Colonic mucosa (tissue), 4 donors: Measurements from ENCODE around the gene MYNN. TPM values are rescaled to one million over a fixed set of nuclear protein-coding genes. Genes with fewer than 3 reads are reported as not detected.

Experiments used
- DNase-seq: peaks from one replicate; pipeline ENCODE4 v3.0.0-alpha.2; 2020
- H3K27ac ChIP-seq: fragments of 200-600 bp; one replicate; pipeline ENCODE4 v1.8.0; 2021
- H3K27me3 ChIP-seq: fragments of 200-600 bp; one replicate; pipeline ENCODE4 v1.8.0; 2021
- H3K36me3 ChIP-seq: fragments of 200-600 bp; one replicate; pipeline ENCODE4 v1.8.0; 2021
- H3K4me1 ChIP-seq: fragments of 200-600 bp; one replicate; pipeline ENCODE4 v1.8.0; 2021; ENCODE audit warnings: mild to moderate bottlenecking
- H3K4me3 ChIP-seq: fragments of 200-600 bp; one replicate; pipeline ENCODE4 v1.8.0; 2021
- H3K9ac ChIP-seq, 2 donors: one replicate each; pipeline ENCODE4 v1.7.0; 2013; ENCODE audit warnings: control low read depth in 2 of 2, low read depth in 2 of 2, low read length in 2 of 2
- H3K9me3 ChIP-seq: fragments of 200-600 bp; one replicate; pipeline ENCODE4 v1.8.0; 2021
- intact Hi-C: fragments of 100-400 bp; cut with DNase I; formaldehyde crosslinking; loops from one replicate; pipeline ENCODE4 v1.14.1; 2022
- total RNA-seq, 2 donors: library from RNA; stranded (reverse); fragmentation: NEBNext Ultra II Directional in 1 of 2; extraction: Animal tissue kit (Norgen Biotek cat#: 25700) in 1 of 2; gene quantifications; one replicate each; pipeline ENCODE4 v1.2.1, GENCODE V29; 2021
- TF ChIP-seq, protein P1 (sequence below): fragments of 200-600 bp; IDR thresholded peaks from one replicate; pipeline ENCODE4 v1.8.0; 2022; ENCODE audit warnings: antibody characterized with exemption, mild to moderate bottlenecking
- donor health status: healthy.
- donor health status: DM: no; HTN: no; CAD: no.
- donor health status: DM: no; HTN: no; CAD: no.

MYNN gene
- total RNA-seq, 2 donors from 2014 or later: 11.1 to 12.9 TPM

DNA sequence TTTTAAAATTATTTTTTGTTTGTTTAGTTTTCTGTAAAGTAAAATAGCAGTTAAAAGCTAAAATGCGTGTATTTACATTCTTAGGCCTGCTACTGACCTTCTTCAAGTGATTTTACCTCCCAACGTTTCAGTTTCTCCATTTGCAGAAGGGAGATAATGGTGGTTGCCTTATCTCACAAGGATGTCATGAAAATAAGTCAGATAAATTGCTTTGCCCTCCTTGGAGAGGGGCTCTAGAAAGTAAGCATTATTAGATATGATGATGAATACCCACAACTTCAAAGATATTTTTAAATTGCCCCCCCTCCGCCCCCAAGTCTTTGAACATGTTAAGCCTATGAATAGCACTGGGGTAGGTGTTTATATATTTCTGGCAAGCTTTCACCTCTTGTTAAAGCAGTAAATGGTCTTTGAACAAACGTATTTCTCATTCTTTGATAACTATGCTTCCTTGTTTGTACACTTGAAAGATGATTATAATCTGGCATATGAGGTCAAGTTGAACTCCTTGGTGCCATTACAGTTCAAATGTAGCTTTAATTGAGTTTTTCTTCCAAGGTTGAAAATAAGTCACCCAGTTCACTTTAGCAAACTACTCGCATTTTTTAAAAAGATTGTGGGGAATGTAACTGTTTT, 14.7 kb upstream of the MYNN start:
- Histone ChIP-seq H3K4me3 (no peak overlapping the region), H3K36me3 (no peaks in the 10 kb centered on the region), H3K9ac (no peak overlapping the region), H3K27ac (no peak overlapping the region), H3K27me3 (no peaks in the 10 kb centered on the region), H3K9me3 (no peaks in the 10 kb centered on the region), H3K4me1 (no peaks in the 10 kb centered on the region)
- no peak for DNase-seq
- TF ChIP-seq, protein P1, sequence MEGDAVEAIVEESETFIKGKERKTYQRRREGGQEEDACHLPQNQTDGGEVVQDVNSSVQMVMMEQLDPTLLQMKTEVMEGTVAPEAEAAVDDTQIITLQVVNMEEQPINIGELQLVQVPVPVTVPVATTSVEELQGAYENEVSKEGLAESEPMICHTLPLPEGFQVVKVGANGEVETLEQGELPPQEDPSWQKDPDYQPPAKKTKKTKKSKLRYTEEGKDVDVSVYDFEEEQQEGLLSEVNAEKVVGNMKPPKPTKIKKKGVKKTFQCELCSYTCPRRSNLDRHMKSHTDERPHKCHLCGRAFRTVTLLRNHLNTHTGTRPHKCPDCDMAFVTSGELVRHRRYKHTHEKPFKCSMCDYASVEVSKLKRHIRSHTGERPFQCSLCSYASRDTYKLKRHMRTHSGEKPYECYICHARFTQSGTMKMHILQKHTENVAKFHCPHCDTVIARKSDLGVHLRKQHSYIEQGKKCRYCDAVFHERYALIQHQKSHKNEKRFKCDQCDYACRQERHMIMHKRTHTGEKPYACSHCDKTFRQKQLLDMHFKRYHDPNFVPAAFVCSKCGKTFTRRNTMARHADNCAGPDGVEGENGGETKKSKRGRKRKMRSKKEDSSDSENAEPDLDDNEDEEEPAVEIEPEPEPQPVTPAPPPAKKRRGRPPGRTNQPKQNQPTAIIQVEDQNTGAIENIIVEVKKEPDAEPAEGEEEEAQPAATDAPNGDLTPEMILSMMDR: no peak
- intact Hi-C loops: no loop called here

DNA sequence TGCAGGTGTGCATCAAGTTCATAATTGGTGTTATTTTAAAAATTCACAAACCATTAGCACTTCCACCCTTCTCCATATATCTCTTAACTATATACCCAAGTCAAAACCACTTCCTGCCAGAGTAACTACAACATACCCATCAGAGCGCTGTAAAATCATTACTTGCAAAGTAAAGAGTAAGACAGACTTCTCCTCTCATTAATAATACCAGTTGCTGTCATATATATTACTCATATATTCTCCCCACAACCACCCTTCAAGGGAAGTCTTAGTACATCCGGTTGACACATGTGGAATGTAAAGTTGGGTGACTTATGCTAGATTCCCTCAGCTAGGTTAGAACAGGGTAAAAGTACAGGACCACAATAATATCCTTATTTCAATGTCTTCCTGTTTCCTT, 13.9 kb upstream of the MYNN start:
- no peaks in the 10 kb centered on the region for H3K36me3 ChIP-seq
- TF ChIP-seq, protein P1: no peak
- no peak overlapping the region for H3K9ac ChIP-seq
- intact Hi-C loops: no loop called here
- H3K9me3 ChIP-seq: no peaks in the 10 kb centered on the region
- no peaks in the 10 kb centered on the region for H3K27me3 ChIP-seq
- H3K4me1 ChIP-seq: no peaks in the 10 kb centered on the region
- H3K4me3 ChIP-seq: no peak overlapping the region
- DNase-seq: no peak
- no peak overlapping the region for H3K27ac ChIP-seq

DNA sequence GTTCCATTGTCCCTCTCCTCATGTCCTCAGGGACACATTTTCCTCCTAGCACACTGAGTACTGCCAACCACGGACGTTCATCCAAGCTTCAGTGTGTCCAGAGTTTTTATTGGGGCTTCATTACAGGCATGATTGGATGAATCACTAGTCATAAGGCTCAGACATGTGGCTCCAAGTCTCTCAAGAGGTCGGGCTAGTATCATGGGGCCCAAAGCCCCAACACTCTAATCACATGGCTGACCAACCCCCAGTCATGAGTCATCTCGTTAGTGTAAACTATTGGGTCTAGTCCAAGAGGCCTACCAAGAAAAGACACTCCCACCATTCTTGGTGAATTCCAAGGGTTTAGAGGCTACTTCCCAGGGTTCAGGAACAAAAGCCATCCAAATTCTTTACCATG, 12.7 kb upstream of the MYNN start:
- intact Hi-C loops: no loop called here
- Histone ChIP-seq H3K36me3 (no peaks in the 10 kb centered on the region), H3K4me1 (no peaks in the 10 kb centered on the region), H3K9ac (no peak overlapping the region), H3K27me3 (no peaks in the 10 kb centered on the region), H3K27ac (no peak overlapping the region), H3K4me3 (no peak overlapping the region), H3K9me3 (no peaks in the 10 kb centered on the region)
- no peak for DNase-seq
- TF ChIP-seq, protein P1: no peak

DNA sequence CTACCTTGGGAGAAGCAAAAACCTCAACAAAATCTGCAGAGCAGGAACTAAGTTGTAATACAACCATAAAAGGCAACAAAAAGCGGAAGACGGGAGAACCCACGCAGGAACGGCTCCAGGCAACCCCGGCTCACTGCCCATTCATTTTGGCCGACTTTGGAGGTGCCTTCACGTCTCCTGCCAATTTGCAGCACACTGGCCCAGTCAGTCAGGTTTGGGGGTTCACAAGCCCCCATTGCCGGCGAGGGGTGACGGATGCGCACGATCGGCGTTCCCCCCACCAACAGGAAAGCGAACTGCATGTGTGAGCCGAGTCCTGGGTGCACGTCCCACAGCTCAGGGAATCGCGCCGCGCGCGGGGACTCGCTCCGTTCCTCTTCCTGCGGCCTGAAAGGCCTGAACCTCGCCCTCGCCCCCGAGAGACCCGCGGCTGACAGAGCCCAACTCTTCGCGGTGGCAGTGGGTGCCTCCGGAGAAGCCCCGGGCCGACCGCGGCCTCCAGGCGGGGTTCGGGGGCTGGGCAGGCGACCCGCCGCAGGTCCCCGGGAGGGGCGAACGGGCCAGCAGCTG, 8.8 kb upstream of the MYNN start:
- Histone ChIP-seq H3K27ac (peak overlapping the region; percentile 90), H3K4me1 (no peaks in the 10 kb centered on the region), H3K36me3 (no peaks in the 10 kb centered on the region), H3K9me3 (no peaks in the 10 kb centered on the region), H3K4me3 (peak overlapping the region; percentile 62), H3K27me3 (no peaks in the 10 kb centered on the region), H3K9ac (peak overlapping the region; percentile 93 to 100)
- intact Hi-C loops: no loop called here
- TF ChIP-seq, protein P1: no peak
- DNase-seq: peak; percentile 64

DNA sequence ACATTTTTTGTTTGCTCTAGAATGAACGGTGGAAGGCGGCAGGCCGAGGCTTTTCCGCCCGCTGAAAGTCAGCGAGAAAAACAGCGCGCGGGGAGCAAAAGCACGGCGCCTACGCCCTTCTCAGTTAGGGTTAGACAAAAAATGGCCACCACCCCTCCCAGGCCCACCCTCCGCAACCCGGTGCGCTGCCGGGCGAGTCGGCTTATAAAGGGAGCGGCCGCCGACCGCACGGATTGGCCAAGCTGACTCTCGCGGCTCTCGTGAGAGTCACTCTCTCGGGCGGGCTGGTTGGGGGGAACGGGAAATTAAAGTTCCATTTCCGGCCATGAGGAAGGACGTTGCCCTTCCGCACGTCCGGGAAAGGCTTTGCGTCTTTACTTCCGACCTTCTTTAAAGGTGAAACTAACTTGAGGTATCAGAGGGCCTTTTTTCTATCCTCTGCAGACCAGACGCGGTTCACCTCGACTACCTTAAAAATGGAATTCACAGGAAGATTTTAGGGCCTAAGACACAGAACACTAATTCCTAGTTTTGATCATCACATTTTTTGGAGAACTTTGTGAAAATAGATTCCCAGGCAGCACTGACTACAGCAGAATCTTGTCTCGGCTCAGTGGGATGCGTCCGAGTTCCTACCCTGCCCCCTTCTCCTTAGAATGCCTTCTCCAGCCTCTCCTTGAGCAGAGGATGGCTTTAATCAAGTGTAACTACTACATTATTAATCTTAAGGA, 8.1 kb upstream of the MYNN start, which contains the start of gene TERC:
Gene TERC (minus strand): TSS at position 179 of the 731 bp plus-strand sequence.
- TF ChIP-seq, protein P1: no peak
- Histone ChIP-seq H3K27ac (peak within 1 kb of the TSS; percentile 90), H3K9ac (peak within 1 kb of the TSS; percentile 93 to 100), H3K9me3 (no peaks in the 10 kb centered on the region), H3K4me1 (no peaks in the 10 kb centered on the region), H3K27me3 (no peaks in the 10 kb centered on the region), H3K4me3 (peak within 1 kb of the TSS; percentile 62), H3K36me3 (no peaks in the 10 kb centered on the region)
- peak; percentile 93 for DNase-seq
- intact Hi-C loops: loop anchor here (5.0 kb wide), 1 partner anchor 272 kb away; the partner anchor contains the start of gene GPR160
